NCI-H2227 (cell line): ENCODE results near the gene GJB2.
"Not testable (repeated sequence)": the region's sequence is repeated elsewhere in the genome, so short reads cannot be mapped to it uniquely, and the experiment has no call there.

Source experiments
- DNase-seq: peaks from one replicate; lab custom pipeline; 2025; ENCODE audit not compliant: unreplicated experiment; lab: John Stamatoyannopoulos, UW

GJB2 gene

DNA sequence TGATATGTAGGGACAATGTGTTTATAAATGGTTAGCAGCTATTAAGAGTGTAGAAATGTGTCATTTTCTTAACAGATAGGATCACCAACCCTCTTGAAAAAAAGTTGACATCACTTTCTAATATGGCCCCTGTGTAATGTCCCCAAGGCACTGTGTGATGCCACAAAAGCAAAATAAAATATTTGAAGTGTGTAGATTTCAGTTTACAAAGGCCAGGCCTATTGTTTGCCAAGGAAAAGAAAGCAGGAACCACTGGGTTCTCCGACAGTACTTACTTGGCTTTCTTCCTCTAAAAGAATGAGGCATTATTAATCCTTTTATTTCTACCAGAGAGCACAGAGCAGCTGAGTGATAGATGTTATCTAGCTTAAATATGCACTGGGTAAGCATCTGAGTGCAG is 21.4 kb downstream of the GJB2 start:
- DNase-seq, result no peak

DNA sequence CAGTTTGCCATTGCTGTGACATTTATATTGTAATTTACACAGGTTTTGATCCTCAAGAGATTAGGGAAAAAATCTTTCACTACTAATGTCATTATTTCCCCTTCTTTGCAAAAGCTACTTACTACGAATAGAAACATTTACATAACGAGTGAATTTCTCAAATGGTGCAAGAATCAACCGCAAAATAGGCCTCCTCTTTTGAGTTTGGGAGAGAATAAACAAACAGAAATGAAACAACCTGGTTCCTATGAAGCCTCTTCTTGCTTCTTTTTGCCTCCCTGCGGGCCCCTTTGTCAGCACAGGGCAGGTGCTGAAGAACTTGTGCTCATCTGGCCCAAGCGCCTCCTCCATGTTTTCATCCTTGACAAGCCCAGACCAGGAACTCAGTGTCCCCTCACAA is 21.8 kb downstream of the GJB2 start:
- DNase-seq, result no peak

DNA sequence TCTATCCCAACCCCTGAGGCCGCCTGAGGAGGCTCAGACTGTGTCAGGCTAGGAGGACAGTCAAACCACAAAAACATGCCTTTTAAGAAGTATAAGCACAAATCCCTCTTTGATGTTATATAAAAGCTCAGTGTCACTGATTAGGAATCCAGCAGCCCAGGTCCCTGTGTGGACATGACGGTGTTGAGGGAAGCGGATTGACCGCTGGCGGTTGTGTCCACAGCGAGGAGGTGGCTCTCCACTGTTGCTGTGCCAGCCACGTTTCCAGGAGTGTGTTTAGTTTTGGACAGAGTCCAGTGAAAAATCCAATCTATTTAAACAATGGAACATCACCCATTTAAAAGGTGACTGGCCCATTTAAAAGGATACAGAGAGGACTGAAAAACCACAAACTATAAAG is 24.3 kb downstream of the GJB2 start:
- DNase-seq, result no peak

DNA sequence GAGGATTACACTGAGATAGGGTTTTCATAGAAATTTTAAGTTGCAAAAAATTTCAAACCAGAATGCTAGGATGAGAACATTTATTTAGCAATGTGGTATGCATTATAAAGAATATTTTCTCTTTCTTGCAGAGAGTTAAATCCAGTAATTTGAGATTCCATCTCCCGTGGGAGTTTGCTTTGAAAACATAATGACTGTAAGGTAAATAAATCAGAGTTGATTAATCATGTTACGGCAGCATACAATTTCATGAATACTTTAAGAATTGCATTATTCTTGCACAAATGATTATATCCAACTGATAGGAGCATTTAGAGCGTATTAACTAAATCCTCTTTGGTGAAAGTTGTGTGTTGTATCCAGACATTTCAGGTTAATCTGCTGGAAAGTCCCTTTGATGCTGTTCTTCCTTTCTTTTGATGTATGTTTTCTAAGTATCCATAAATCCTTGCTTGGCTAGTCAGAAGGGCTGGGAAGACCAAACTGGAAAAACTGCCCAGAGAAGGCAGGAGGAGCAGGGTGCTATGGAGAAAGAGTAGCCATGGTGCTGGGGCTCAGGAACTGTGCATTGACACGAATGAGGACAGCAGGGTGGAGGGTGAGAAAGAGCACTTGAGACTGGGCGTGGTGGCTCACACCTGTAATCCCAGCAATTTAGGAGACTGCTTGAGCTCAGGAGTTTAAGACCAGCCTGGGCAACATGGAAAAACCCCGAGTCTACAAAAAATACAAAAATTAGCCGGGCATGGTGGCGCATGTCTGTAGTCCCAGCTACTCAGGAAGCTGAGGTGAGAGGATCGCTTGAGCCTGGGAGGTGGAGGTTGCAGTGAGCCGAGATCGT is 27.1 kb downstream of the GJB2 start:
- no peak for DNase-seq

DNA sequence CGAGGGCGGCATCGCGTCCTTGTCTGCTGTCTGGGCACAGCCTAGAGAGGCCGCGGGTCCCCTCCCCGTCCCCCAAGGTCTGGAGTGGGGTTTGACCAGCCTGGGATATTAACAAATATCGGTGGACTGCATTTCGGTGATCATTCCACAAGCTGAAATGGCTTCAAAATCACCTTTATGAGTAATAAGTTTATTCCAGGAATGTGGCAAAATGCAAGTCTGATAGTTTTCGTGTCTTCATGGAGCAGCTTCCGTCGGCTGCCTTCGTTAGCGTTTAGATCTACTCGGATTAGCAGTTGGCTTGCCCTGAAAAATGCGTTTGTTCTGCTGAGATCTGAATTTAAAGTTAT is 30.8 kb downstream of the GJB2 start:
- DNase-seq, result no peak

DNA sequence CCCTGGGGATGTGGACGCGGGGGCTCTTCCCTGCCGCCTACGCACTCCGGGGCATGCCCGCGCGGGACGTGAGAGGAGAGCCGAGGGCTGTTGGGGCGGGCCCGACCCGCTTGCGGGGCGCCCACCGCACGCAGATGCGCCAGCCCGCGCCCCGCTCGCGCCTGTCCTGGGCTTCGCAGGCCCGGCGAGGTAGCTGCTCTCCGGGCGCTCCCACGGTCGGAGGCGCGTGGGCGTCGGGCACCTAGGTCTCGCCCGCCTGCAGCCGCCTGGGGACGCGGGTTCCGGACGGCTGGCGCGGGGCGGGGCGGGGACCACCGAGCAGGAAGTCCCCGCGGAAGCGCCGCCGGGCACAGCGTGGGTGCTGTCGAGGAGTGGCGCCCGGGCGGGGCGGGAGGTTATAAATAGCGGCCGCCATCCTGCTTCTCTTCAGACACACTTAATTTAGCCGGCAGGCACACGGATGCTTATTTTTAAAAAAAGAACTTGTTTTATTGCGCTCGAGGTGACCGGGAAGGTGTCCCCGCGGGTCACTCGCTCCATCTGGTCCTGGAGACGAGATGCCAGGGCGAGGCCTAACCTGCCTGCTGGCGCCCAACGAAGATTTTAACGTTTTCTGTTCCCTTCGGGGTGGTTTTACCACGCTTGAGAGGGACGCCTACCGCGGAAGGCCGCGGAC is 31.3 kb downstream of the GJB2 start:
- no peak for DNase-seq

DNA sequence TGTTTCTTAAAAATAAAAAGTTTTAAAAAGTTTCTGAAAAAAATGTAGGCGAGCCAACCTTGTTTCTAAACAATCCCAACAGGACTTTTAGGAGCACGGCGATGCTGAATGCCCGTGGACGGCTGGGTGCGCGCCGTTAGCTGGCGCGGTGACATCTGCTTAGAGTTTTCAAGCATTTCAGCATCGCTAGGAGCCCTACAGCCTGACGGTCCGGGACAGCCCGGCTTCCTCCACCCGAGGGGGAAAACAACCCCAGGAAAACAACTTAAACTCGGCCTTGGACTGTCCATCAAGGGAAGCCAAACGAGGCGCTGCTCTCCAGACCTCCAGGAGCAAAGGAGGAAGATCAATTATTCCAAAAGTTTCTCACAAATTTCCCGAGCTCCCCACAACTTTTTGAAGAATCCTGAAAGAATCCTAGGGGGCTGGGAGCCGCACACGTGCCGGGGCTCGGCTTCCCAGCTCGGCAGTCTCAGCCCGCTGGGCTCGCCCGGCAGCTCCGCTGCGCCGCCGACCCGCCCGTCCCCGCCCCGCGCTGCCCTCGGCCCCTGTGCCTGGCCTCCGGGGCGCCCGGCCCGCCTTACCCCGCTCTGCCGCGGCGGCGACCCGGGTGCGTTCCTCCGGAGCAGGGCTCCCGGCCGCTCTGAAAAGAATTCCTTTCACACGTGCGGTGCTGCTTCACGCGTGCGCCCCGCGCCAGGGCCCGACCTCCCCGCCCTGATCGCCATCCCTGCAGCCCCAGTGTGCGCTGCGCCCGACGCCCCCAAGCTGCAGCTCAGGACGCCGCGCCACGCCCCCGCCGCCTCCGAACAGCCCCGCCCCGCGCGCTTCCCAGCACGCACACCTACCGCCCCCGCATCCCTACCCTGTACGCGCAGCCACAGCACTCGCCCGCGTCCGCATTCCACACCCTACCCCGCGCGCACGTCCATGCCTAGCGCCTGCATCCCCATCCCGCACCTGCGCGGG is 32.1 kb downstream of the GJB2 start, which contains the start of gene GJA3:
GJA3 (minus strand) TSS at position 747 of the 969 bp plus-strand sequence. CDS start 17,764 bp downstream, outside the sequence.
- peak; percentile 14 for DNase-seq

DNA sequence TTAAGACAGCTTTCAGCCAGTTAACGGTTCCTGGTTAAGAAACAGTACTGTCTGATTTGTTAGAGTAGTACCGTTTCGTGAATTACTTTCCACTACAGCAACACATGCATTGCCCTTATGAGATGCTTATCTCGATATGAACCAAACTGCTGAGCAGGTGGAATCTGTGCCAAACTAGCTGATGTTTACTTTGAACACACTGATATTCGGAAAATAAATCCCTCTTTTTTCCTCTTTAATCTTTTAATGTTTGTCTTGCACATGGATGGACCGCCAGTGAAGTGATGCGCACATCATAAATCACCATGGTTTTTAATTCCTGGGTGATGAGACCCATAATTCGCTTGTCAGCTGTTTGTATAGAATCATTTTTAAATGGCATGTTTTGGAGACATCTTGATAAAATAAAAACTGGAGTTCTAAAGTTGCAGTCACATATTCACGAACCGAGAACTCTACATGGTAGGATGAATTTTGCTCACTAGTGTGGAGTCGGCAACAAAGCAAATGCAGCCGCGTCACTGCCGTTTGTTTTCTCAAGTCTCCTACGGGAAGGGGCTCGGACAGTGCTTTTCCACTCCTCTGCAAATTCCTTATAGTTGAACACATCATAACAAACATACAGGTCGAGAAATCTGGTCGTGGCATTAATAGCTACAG is 33.0 kb downstream of the GJB2 start:
- no peak for DNase-seq

DNA sequence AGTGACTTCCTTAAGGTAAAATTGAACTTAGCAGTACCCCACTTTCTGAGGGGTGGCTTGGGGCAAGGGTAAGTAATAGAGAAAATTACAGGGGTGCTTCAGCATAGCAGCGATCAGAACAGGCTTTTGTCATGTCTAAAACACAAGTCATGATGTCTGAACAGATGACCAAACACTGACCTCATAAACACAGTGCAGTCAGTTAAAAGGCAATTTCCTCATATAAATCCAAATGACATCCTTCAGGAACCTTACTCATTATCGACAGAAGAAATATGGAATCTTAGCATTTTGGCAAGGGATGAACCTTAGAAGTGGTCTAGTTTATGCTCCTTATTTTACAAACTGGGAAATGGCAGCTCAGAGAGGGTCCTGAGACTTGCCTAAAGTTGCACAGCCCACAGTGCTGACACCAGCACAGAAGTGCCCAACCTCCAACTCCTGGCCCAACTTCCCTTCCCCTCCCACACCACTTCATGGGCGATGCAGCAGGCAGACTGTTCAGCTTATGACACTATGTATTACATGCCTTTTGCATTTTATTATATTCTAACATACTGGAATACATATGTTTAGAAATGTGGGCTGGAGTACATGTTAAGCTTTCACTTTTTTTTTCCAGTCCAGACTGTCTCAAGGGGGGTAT is 35.5 kb downstream of the GJB2 start:
- DNase-seq, result no peak

DNA sequence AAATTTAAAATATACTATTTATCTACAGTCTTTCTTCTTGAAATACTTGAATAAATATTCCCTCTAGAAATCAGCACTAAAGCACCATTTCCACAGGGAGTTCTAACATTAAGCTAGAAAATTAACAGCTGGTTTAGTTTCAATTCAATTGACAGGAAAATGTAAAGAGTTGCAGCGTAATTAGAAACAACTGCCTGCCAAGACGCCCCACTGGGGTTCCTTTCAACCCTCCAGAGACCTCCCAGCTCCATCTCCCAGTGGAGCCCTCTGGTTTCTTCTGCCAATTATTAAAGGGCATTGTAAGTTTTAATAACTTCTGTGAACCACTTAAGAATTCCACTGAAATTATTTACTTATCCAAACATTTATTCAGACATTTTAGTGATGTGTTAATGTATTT is 36.0 kb downstream of the GJB2 start:
- DNase-seq, result no peak

DNA sequence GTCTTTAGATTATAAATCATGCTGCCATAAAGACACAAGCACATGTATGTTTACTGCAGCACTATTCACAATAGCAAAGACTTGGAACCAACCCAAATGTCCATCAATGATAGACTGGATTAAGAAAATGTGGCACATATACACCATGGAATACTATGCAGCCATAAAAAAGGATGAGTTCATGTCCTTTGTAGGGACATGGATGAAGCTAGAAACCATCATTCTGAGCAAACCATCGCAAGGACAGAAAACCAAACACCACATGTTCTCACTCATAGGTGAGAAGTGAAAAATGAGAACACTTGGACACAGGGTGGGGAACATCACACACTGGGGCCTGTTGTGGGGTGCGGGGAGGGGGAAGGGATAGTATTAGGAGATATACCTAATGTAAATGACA is 39.4 kb downstream of the GJB2 start:
- DNase-seq, result not testable (repeated sequence)

DNA sequence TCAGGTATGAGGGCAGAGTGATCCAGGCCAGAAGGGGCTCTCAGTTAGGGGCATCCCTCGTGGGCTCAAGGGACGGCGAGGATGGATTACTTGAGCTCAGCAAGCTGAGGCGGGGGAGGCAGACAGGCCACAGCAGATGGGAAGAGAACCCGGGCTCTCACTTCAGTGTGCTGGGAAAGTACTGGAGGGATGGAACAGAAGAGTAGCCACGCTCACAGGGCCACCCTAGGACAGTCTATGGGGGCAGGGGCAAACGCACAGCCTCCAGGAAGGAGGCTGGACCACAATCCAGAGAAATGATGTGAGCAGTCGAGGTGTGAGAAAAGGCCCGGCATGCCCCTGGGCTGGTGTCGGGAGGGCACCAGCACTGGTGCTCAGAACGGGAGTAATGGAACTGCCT is 41.1 kb downstream of the GJB2 start:
- DNase-seq, result no peak

DNA sequence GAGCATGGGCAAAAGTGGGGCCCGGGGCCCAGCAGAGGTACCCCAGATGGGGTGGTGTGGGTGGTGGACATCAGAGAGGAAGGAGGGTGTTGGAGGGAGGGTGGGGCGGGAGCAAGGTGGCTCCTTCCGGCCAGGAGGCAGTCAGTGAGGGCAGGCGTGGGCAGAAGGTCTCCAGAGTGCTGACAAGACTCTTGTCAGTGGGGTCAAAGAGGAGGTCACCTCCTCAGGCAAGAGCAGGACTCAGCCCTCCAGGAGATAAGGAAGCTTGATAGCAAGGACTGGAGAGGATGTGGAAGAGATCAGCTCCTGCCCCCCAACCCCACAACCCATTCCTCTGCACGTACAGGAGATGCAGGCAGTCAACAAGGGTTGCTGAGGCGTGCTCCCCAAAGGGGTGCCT is 41.7 kb downstream of the GJB2 start:
- DNase-seq, result no peak

DNA sequence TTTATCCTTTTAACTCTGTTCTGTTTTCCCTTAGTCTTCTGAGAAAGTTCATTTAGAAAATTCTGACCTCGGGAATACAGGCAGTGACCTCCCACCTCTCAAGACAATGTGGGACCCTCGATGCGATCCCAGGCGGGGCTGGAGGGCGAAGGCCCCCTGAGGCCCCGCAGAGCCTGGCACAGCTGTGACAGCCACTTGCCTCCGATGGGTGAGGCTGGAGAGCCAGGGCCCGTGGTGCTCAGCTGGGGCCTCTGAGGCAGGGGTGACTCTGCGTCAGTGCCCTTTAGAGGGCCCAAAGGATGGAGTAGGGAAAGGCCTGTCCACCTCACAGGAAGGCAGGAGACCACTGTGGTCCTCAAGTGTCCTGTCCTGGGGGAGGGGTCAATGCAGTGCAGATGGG is 42.2 kb downstream of the GJB2 start:
- DNase-seq, result no peak

DNA sequence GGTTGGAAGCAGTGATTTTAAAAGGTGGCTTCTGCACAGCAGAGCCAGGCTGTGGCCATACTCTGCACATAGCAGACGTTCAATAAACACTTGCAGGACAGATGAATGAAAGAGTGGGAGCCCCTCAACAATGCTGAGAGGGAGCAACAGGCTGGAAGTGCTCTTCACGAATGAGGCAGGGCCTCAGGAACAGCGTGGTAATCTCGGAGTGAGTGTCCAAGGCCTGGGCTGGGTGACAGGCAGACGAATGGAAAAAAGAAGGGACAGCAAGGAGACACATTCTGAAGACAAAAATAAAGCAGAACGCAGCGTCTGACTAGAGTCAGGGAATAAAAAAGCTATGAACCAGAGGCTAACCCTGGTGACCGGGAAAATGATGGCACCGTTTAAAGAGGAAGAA is 43.0 kb downstream of the GJB2 start:
- no peak for DNase-seq

DNA sequence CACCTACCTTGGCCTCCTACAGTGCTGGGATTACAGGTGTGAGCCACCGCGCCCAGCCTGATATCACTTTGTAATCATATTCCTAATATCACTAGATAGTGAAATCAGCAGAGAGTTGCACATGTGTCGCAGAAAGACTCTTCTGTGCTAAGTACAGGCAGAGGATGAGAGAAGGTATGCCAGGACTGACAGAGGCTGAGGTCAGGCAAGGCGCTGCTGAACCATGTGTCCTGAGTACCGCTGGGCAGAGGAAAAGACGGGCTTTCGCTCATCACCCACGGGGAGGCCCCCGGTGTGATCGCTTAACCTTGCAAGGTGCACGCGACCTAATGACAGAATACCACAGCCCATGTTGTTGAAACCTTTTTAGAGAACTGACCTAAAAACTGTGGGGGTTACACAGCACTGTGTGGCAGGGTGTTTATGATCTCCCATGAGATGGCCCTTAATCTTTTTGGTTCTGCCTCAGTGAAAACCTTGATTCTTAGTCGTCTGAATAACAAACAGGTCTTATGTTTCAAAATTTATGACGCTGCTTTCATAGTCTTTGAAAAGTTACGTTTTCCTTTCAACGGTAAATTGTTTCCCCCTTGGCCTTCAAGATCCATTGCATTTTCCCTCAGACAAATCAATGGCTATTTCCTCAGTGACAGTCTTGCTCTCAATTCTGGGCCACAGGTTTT is 44.1 kb downstream of the GJB2 start:
- no peak for DNase-seq

DNA sequence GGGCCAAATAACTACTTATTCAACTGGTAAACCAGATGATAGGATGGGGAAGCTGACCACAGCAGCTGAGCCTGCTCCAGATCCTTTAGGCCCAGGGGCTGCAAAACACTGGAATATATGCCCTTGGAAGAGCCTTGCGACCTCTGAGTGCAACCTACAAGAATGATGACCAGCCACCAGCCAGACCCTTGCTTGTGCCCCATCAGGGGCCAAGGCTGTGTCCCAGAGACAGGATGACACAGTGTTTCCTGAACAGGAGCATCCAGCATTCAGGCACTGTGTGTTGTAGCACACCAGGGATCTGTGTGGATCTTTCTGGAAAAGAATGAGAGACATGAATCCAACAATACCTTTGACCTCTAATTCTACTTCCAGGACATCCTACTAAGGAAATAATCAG is 46.4 kb downstream of the GJB2 start:
- DNase-seq, result no peak

DNA sequence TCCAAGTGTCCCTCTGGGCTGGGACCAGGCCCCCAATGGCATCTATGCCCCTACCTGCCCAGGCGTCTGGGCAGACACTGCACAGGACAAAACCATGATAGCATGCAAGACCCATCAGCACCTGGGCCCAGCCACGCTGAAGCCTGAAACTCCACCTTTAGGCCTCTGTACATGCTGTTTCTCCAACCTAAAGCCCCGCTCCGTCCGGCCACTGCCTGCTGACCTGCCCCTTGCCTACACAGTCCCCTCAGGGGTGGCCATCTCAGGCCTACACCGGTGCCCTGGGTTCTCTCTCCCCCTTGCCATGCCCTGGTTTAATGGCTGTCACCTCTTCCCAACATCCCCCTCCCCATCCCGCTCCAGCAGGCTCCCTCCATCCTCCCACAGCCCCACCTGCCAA is 47.2 kb downstream of the GJB2 start:
- DNase-seq, result no peak

DNA sequence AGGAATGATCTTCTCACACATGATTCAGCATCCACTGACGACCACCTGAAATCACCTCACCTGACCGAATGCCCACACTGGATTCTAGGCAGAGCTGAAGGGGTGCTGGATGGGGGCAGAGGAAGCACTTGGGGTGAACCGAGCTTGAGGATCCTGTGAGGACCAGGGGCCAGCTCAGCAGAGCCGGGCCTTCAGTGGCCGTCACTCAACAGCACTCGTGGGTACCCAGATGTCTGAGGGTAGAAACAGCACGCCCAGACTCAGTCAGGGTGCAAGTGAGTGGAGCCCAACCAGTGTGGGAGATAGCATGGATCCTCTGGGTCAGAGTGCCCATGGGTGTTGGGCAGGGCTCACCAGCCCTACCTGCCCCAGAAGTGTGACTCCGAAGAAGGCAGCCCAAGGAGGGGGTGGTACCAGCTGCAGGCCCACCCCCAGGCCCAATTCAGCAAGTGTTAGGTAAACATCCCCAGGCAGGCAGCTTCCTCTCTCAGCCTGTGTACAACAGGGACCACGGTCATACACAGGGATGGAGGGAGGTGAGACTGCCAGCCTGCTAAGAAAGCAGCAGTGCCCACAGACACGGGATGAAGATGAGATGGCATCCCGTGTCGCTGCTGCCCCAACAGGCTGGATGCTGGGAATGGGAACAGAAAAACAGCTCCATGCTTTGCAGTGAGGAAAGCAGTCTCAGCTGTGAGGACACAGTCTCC is 48.4 kb downstream of the GJB2 start:
- DNase-seq, result no peak
